Measurements from ENCODE around the gene PRSS53.

Gene PRSS53

GRCh38 chr16:31093132-31093703, 4.5 kb upstream of the PRSS53 start:
- DNase-seq, result peak; percentile 49

- DNase-seq, result no peak
Measured at GRCh38 chr16:31092330-31092729, 3.6 kb upstream of the PRSS53 start.

GRCh38 chr16:31090540-31090939, 1.8 kb upstream of the PRSS53 start:
- DNase-seq, result peak; percentile 45

GRCh38 chr16:31089199-31089598, 456 bp upstream of the PRSS53 start:
- DNase-seq, result no peak

GRCh38 chr16:31087971-31088370, 772 bp downstream of the PRSS53 start:
- DNase-seq, result no peak

- no peak for DNase-seq
Measured at GRCh38 chr16:31087481-31087880, 1.3 kb downstream of the PRSS53 start.

GRCh38 chr16:31086629-31086906, 2.2 kb downstream of the PRSS53 start:
- no peak for DNase-seq

GRCh38 chr16:31085873-31086628, 2.7 kb downstream of the PRSS53 start:
- DNase-seq, result no peak

- DNase-seq, result no peak
Measured at GRCh38 chr16:31085411-31085810, 3.3 kb downstream of the PRSS53 start.

- DNase-seq, result no peak
Measured at GRCh38 chr16:31084584-31085302, 4.0 kb downstream of the PRSS53 start.

- no peak for DNase-seq
Measured at GRCh38 chr16:31083981-31084380, 4.8 kb downstream of the PRSS53 start.

- no peak for DNase-seq
Measured at GRCh38 chr16:31083556-31083955, 5.2 kb downstream of the PRSS53 start.

GRCh38 chr16:31083081-31083480, 5.7 kb downstream of the PRSS53 start:
- DNase-seq, result no peak

- no peak for DNase-seq
Measured at GRCh38 chr16:31082368-31083045, 6.2 kb downstream of the PRSS53 start.

GRCh38 chr16:31081428-31082351, 7.1 kb downstream of the PRSS53 start:
- no peak for DNase-seq

GRCh38 chr16:31080756-31081419, 7.9 kb downstream of the PRSS53 start:
- DNase-seq, result no peak

GRCh38 chr16:31080035-31080629, 8.6 kb downstream of the PRSS53 start:
- no peak for DNase-seq

GRCh38 chr16:31079342-31079944, 9.3 kb downstream of the PRSS53 start:
- no peak for DNase-seq

GRCh38 chr16:31078597-31079341, 10.0 kb downstream of the PRSS53 start:
- no peak for DNase-seq
